Retinal pigment epithelial cell (primary cell): ENCODE measurements around the gene HOXD10.

Source experiments
- DNase-seq: peaks from one replicate; pipeline ENCODE4 v3.0.0-alpha.2; 2010; ENCODE audit warnings: low read depth
- H3K4me3 ChIP-seq: 2 replicates; pipeline ENCODE4 v1.5.1; 2011; ENCODE audit warnings: mild to moderate bottlenecking, low read length, control low read depth, moderate library complexity
- TF ChIP-seq, protein P1 (sequence below): conservative IDR thresholded peaks from 2 replicates; pipeline ENCODE4 v1.5.1; 2011; ENCODE audit warnings: low read depth, low read length, control low read depth, inconsistent platforms

HOXD10 gene

DNA sequence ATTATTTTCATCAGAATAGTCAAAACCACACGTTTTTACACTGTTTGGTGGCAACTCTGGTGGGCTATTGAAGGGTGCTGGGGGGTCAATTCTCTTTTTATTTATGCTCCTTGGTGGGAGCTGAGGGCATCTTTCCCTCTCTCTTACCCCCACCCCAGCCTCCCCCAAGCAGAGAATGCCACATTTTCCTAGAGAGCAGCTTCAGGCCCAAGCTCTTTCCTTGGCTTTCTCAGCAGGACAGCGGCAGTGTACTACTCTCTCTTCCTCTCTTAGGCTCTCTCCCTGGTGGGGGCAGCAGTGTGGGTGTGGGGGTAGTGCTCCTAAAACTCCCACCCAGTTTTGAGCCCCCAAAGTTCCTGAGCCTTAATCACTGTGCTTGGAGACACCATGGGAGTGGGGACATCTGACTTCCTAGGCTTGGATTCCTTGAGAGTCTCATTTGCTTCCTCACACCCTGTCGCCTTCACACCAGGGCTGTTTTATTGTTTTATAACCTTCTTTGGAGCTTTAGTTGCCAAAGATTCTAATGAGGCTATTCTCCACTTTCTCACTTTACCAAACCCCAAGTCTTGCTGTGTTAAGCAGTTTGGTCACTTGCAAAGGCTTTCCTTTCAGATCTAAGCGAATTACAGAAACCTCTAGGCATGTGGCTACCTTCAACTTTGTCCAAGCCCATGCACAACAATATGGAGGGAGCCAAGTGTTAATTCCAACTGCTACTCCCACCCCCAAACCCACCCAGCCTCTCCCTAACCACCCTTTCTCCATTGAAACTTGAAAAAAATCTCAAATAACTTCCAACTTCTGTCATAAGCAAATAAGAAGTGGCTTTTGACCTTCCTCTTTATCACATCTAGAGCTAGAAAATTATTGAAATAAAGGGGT, 28.7 kb downstream of the HOXD10 start:
- TF ChIP-seq, protein P1, sequence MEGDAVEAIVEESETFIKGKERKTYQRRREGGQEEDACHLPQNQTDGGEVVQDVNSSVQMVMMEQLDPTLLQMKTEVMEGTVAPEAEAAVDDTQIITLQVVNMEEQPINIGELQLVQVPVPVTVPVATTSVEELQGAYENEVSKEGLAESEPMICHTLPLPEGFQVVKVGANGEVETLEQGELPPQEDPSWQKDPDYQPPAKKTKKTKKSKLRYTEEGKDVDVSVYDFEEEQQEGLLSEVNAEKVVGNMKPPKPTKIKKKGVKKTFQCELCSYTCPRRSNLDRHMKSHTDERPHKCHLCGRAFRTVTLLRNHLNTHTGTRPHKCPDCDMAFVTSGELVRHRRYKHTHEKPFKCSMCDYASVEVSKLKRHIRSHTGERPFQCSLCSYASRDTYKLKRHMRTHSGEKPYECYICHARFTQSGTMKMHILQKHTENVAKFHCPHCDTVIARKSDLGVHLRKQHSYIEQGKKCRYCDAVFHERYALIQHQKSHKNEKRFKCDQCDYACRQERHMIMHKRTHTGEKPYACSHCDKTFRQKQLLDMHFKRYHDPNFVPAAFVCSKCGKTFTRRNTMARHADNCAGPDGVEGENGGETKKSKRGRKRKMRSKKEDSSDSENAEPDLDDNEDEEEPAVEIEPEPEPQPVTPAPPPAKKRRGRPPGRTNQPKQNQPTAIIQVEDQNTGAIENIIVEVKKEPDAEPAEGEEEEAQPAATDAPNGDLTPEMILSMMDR = no peak
- no peak overlapping the region for H3K4me3 ChIP-seq
- no peak for DNase-seq

DNA sequence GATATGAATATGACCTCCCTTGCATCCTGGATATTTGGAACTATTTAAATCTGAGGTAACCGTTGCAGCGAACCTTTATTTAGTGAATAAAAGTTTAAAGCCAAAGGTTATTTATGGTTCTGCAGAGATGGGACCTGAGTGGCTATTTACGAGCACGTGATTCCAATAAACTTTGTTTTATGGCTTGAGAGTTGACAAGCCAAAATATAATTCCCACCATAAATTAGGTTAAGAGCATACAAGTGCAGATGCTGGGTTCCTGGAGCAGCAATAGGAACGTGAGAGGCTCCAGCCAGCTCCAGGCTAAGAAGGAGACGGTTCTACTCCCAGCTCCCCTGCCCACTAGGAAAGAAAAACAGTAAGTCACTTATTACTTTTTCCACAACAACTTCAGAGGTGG, 29.5 kb downstream of the HOXD10 start:
- TF ChIP-seq, protein P1 = no peak
- DNase-seq = no peak
- no peak overlapping the region for H3K4me3 ChIP-seq

DNA sequence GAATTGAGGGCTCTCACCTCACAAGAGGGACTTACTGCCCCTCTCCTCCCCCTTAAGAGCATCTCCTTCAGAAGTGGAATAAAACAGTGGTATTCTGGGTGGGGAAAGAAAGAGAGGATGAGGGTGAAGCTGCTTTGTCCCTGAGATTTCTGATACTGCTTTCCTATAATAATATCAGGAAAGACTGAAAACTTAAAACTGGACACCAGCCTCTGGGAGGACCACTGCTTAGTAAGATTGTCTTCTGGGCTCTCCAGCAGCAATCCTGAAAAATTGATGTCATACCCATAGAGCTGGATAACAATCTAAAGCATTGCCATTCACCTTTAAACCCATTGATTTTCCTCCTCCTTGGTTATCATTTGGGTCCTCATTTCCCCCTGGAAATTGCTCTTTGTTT, 30.1 kb downstream of the HOXD10 start:
- no peak overlapping the region for H3K4me3 ChIP-seq
- DNase-seq = no peak
- TF ChIP-seq, protein P1 = no peak

DNA sequence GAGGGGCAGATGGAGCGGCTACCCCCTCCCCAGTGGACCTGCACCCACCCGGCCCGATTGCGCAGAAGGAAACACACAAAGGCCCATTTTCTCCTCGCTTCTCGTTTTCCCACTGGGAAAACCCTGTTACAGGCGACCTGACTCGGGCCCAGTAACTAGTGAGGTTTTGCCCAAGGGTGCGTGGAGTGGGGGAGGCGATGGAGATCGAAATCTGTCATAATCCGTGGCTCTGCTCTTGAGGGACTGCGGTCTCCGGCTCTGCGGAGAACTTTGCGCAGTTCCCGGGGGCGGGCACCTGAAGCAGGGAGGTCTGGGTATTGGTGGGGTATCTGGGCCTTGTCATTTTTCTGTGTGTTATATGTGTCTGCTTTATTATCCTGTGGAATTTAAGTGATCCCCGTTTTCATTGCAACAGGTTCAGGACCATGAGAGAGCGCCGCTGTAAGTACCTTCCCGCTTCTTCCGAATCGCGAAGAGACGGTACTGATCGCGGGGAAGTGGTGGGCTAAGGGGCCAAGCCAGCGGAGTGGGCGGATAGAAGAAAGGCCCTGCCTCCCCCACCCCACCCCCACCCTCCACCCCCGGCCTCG, 30.7 kb downstream of the HOXD10 start:
- H3K4me3 ChIP-seq = no peak overlapping the region
- TF ChIP-seq, protein P1 = no peak
- no peak for DNase-seq

DNA sequence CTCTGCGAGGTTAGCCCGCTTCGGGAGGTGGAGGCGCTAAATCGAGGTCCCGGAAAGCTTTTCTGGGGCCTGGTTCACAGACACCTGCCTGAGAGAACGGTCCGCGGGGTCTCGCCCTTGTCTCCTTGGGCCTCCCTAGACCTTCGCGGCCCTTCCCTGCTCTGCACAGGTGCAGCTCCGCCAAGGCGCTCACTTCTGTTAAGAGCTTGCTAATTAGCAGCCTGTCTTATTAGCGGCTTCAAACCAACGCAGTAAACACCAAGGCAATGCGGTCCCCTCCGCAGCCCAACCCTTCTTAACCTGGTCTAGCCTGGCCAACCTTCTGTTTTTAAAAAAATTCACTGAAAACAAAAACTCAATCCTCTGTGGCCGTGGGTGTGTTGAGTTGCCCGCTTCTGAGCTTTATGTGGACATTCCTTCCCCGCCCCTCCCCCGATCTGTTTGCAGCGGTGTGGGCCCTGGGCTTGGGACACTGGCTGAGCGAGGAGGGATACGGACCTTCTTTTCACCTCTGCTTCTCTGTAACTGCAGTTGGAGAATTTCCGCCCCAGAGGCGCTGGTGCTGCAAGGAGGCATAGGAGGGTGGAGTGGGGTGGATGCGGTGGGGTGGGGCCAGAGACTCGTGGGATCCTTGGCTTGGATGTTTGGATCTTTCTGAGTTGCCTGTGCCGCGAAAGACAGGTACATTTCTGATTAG, 31.4 kb downstream of the HOXD10 start:
- H3K4me3 ChIP-seq = no peak overlapping the region
- no peak for DNase-seq
- TF ChIP-seq, protein P1 = no peak

DNA sequence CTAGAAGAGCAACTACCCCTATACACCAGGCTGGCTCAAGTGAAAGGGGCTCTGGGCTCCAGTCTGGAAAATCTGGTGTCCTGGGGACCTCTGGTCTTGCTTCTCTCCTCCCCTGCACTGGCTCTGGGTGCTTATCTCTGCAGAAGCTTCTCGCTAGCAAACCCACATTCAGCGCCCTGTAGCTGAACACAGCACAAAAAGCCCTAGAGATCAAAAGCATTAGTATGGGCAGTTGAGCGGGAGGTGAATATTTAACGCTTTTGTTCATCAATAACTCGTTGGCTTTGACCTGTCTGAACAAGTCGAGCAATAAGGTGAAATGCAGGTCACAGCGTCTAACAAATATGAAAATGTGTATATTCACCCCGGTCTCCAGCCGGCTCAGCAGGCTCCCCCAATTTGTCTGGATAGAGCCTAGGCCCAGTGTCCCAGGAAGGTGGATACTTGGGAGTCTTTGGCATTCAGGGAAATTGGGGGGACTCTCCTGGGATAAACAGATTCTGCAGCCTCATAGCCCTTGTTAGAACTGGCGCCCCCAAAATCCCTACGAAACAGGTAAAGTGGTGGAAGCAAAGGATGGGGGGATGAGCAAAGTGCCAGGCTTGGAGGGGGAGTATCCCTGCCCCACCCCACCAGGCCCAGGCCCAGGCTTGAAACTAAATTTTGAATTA, 32.3 kb downstream of the HOXD10 start:
- TF ChIP-seq, protein P1 = no peak
- no peak overlapping the region for H3K4me3 ChIP-seq
- DNase-seq = no peak
